HUES48 (cell line): Measurements from ENCODE around the gene ECI1.

Experiments used
- H3K27ac ChIP-seq: one replicate; pipeline ENCODE4 v1.7.0; 2013; ENCODE audit warnings: low read depth, low read length, inconsistent platforms
- H3K27me3 ChIP-seq: 2 replicates; pipeline ENCODE4 v1.6.1; 2013; ENCODE audit warnings: mild to moderate bottlenecking, low read length; ENCODE audit not compliant: control insufficient read depth, insufficient read depth
- H3K36me3 ChIP-seq: 2 replicates; pipeline ENCODE4 v1.6.1; 2013; ENCODE audit warnings: low read length; ENCODE audit not compliant: control insufficient read depth, insufficient read depth
- H3K4me1 ChIP-seq: 2 replicates; pipeline ENCODE4 v1.6.1; 2013; ENCODE audit warnings: mild to moderate bottlenecking, low read length; ENCODE audit not compliant: control insufficient read depth, insufficient read depth
- H3K4me3 ChIP-seq: 2 replicates; pipeline ENCODE4 v1.5.1; 2013; ENCODE audit warnings: mild to moderate bottlenecking, low read depth, low read length
- H3K9ac ChIP-seq: 2 replicates; pipeline ENCODE4 v1.6.1; 2013; ENCODE audit warnings: mild to moderate bottlenecking, low read depth, low read length, moderate library complexity
- H3K9me3 ChIP-seq: 2 replicates; pipeline ENCODE4 v1.6.1; 2013; ENCODE audit warnings: low read length; ENCODE audit not compliant: control insufficient read depth, insufficient read depth

ECI1 gene

GRCh38 chr16:2197765-2198164, 53.6 kb downstream of the ECI1 start:
- no peaks in the 10 kb centered on the region for H3K9me3 ChIP-seq
- H3K27ac ChIP-seq = no peak overlapping the region
- H3K9ac ChIP-seq = no peak overlapping the region
- H3K27me3 ChIP-seq = peaks cover 42% of the 10 kb centered on the region
- no peak overlapping the region for H3K4me3 ChIP-seq
- no peaks in the 10 kb centered on the region for H3K4me1 ChIP-seq
- no peaks in the 10 kb centered on the region for H3K36me3 ChIP-seq

GRCh38 chr16:2196981-2197511, 54.3 kb downstream of the ECI1 start:
- Histone ChIP-seq H3K4me3 (peak overlapping the region; percentile 55; the same call in 1 of the 2 replicates), H3K9ac (no peak overlapping the region), H3K27ac (no peak overlapping the region), H3K4me1 (no peaks in the 10 kb centered on the region), H3K27me3 (peaks cover 42% of the 10 kb centered on the region), H3K9me3 (no peaks in the 10 kb centered on the region), H3K36me3 (no peaks in the 10 kb centered on the region)

GRCh38 chr16:2196162-2196980, 55.0 kb downstream of the ECI1 start, which contains the start of gene CASKIN1:
TSS of gene CASKIN1 (minus strand) at chr16:2196605. CDS start at chr16:2196432, 173 bp downstream.
- no peaks in the 10 kb centered on the region for H3K4me1 ChIP-seq
- H3K4me3 ChIP-seq = peak within 1 kb of the TSS; percentile 57
- H3K27me3 ChIP-seq = peaks cover 42% of the 10 kb centered on the region
- H3K27ac ChIP-seq = no peak within 1 kb of the TSS
- no peaks in the 10 kb centered on the region for H3K9me3 ChIP-seq
- no peaks in the 10 kb centered on the region for H3K36me3 ChIP-seq
- no peak within 1 kb of the TSS for H3K9ac ChIP-seq

GRCh38 chr16:2195322-2196161, 55.8 kb downstream of the ECI1 start:
- no peaks in the 10 kb centered on the region for H3K4me1 ChIP-seq
- no peak overlapping the region for H3K27ac ChIP-seq
- no peaks in the 10 kb centered on the region for H3K9me3 ChIP-seq
- peaks cover 41% of the 10 kb centered on the region for H3K27me3 ChIP-seq
- peak overlapping the region; percentile 57 for H3K4me3 ChIP-seq
- H3K36me3 ChIP-seq = no peaks in the 10 kb centered on the region
- H3K9ac ChIP-seq = no peak overlapping the region

GRCh38 chr16:2194852-2195321, 56.5 kb downstream of the ECI1 start:
- Histone ChIP-seq H3K36me3 (no peaks in the 10 kb centered on the region), H3K9ac (no peak overlapping the region), H3K27me3 (peaks cover 38% of the 10 kb centered on the region), H3K27ac (no peak overlapping the region), H3K4me3 (peak overlapping the region; percentile 57), H3K4me1 (no peaks in the 10 kb centered on the region), H3K9me3 (no peaks in the 10 kb centered on the region)

- H3K9me3 ChIP-seq = no peaks in the 10 kb centered on the region
- H3K4me1 ChIP-seq = no peaks in the 10 kb centered on the region
- H3K27me3 ChIP-seq = peaks cover 36% of the 10 kb centered on the region
- no peak overlapping the region for H3K9ac ChIP-seq
- no peak overlapping the region for H3K4me3 ChIP-seq
- no peaks in the 10 kb centered on the region for H3K36me3 ChIP-seq
- H3K27ac ChIP-seq = no peak overlapping the region
These were observed 57.1 kb downstream of the ECI1 start for GRCh38 chr16:2194166-2194834.

- Histone ChIP-seq H3K36me3 (no peaks in the 10 kb centered on the region), H3K4me3 (no peak overlapping the region), H3K27me3 (peaks cover 10% of the 10 kb centered on the region; the same call in 1 of the 2 replicates), H3K9ac (no peak overlapping the region), H3K27ac (no peak overlapping the region), H3K4me1 (no peaks in the 10 kb centered on the region), H3K9me3 (no peaks in the 10 kb centered on the region)
These were observed 60.0 kb downstream of the ECI1 start for GRCh38 chr16:2191446-2191706.

GRCh38 chr16:2190659-2191445, 60.5 kb downstream of the ECI1 start:
- H3K4me1 ChIP-seq = no peaks in the 10 kb centered on the region
- no peak overlapping the region for H3K27ac ChIP-seq
- H3K4me3 ChIP-seq = no peak overlapping the region
- H3K9ac ChIP-seq = no peak overlapping the region
- peaks cover 9% of the 10 kb centered on the region; the same call in 1 of the 2 replicates for H3K27me3 ChIP-seq
- H3K9me3 ChIP-seq = no peaks in the 10 kb centered on the region
- H3K36me3 ChIP-seq = no peaks in the 10 kb centered on the region

GRCh38 chr16:2190002-2190658, 61.3 kb downstream of the ECI1 start:
- Histone ChIP-seq H3K27me3 (peaks cover 2% of the 10 kb centered on the region; the same call in 1 of the 2 replicates), H3K9me3 (no peaks in the 10 kb centered on the region), H3K4me3 (no peak overlapping the region), H3K36me3 (no peaks in the 10 kb centered on the region), H3K27ac (no peak overlapping the region), H3K9ac (no peak overlapping the region), H3K4me1 (no peaks in the 10 kb centered on the region)
